ENCODE measurements around the gene CHST11. TPM values are rescaled to one million over a fixed set of nuclear protein-coding genes. Genes with fewer than 3 reads are reported as not detected.

CHST11 gene
- total and polyA plus RNA-seq, 10 of the 15 experiments (the other 5 are each of a cell fraction or from before 2014, with no cell fraction given), result 1.9 to 38.1 (median 17.2) TPM

DNA sequence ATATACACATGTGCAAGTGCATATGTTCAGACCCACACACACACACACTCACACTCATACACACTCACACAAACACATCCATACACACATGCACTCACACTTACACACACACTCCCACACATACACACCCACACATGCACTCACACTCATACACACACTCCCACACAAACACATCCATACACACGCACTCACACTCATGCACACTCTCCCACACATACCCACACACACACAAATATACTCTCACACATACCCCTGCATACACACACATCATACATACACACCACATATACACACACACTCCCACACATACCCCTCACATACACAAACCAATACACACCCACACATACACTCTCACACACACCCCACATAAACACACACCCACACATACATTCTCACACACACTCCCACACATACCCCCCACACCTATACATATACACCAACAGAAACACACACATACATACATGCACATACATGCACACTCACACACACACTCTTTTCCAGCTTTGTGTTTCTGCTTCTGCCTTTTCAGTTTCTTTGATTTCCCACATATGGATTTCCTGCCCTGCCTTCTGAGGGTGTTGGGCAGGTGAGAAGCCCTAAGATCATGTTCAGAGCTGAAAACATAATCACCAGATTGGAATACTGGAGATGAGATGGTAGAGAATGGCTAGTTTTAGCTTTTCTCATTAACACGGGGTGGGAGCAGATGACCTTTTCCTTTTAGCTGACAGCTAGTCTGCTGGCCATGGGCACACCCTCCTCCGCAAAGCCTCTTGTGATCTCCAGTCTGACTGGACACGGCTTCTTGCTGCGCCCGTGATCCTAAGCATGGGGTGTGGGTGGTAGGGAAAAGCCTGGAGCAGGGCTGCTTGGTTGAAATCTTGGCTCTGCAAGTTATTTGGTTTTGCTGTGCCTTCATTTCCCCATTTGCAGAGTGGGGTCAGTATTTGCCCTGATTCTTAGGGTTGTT is 214.0 kb downstream of the CHST11 start (continued):
- peak; percentile 46 for TF ChIP-seq PBX3 (IDR thresholded peaks at IDR 0.05; ENCODE audit: insufficient replicate concordance, low read depth, low read length)
- TF ChIP-seq KDM1A (IDR thresholded peaks at IDR 0.05; ENCODE audit: borderline replicate concordance), result no peak
- no peak for TF ChIP-seq EED (IDR thresholded peaks at IDR 0.05; ENCODE audit: low read depth)

GRCh38 chr12:104671409-104672095 is 214.8 kb downstream of the CHST11 start:
- Histone ChIP-seq H3K36me3 (ENCODE audit: control insufficient read depth in 2 of 2, insufficient read depth in 2 of 2, low read length in 1 of 2) (peaks cover 0 to 1% of the 10 kb centered on the region in 2 experiments; a peak in 1 of 4 replicates), H3K79me2 (ENCODE audit: control insufficient read depth, insufficient read depth, low read length) (peaks cover 32% of the 10 kb centered on the region), H3K27ac (ENCODE audit: control insufficient read depth, insufficient read depth) (peak overlapping the region; percentile 99), H3K9ac (ENCODE audit: control insufficient read depth, insufficient read depth, low read length) (peak overlapping the region; percentile 59), H2AFZ (ENCODE audit: control insufficient read depth, low read depth, low read length) (peak overlapping the region; percentile 54), H3K9me3 (replicated peaks; ENCODE audit: control insufficient read depth, insufficient read depth, low read length) (no peaks in the 10 kb centered on the region; the same call in 2 of the 3 replicates), H4K20me1 (ENCODE audit: control insufficient read depth, insufficient read depth) (no peaks in the 10 kb centered on the region), H3K27me3 (replicated peaks in 1 of 2; ENCODE audit: control insufficient read depth in 2 of 2, insufficient read depth in 2 of 2, low read length in 1 of 2) (no peaks in the 10 kb centered on the region), H3K4me1 (ENCODE audit: control insufficient read depth, insufficient read depth, low read length) (peaks cover 55% of the 10 kb centered on the region), H3K4me3 (peak overlapping the region; percentile 49), H3K4me2 (ENCODE audit: control insufficient read depth, insufficient read depth) (peak overlapping the region; percentile 98)
- CTCF ChIA-PET, result interaction anchor here (0.8 to 3.4 kb wide), 14 partner anchors 8 to 381 kb away, joined by 3 to 23 read pairs (median 4); no protein-coding TSS in a partner anchor
- peak; percentile 92 for FAIRE-seq
- SMC1A ChIA-PET (ENCODE audit: uncharacterized antibody, unreplicated experiment), result interaction anchor here (0.6 to 6.0 kb wide), 31 partner anchors 8 to 289 kb away, joined by 3 to 49 read pairs (median 4); no protein-coding TSS in a partner anchor
- WGBS (ENCODE audit: insufficient coverage, insufficient replicate concordance, low lambda C conversion rate, missing lambda C conversion rate), result 1% methylated on average over 12 of the region's 12 CpGs
- RAD21 ChIA-PET (ENCODE audit: unreplicated experiment), result interaction anchor here (0.6 to 6.1 kb wide), 22 partner anchors 9 to 290 kb away, joined by 3 to 42 read pairs (median 6); partner anchors contain the start of gene CHST11
- ATAC-seq, result peak; percentile 86
- intact Hi-C loops (cut with micrococcal nuclease; ENCODE audit: unreplicated experiment) (loop anchor here (2.0 to 5.0 kb wide), 3 partner anchors 29 to 214 kb away; partner anchors contain the start of gene CHST11), in situ Hi-C loops (cut with MboI) (no loop called here)
- peak; percentile 88 for DNase-seq (ENCODE audit: low read depth, low spot score)
- POLR2A ChIA-PET, result interaction anchor here (0.7 to 3.1 kb wide), 7 partner anchors 16 to 214 kb away, joined by 3 to 10 read pairs (median 3); partner anchors contain the start of gene CHST11
- no TSS peak for BruUV-seq (replicated peaks)
- TF ChIP-seq TCF3 (IDR thresholded peaks at IDR 0.05; ENCODE audit: borderline replicate concordance, insufficient read depth, low read depth, low read length) (peak; percentile 66; the same call in 1 of the 2 replicates), SIX5 (IDR thresholded peaks at IDR 0.05; ENCODE audit: low read depth, low read length, severe bottlenecking) (no peak), EZH2 (IDR thresholded peaks at IDR 0.05; ENCODE audit: borderline replicate concordance, control insufficient read depth, low read depth, low read length) (no peak), ZNF622 (IDR thresholded peaks at IDR 0.05) (no peak), TCF7 (IDR thresholded peaks at IDR 0.05; ENCODE audit: borderline replicate concordance) (no peak; the same call in none of the 2 replicates), E2F4 (IDR thresholded peaks at IDR 0.05; ENCODE audit: low read depth, low read length) (no peak), E4F1 (IDR thresholded peaks at IDR 0.05; ENCODE audit: borderline replicate concordance, partially characterized antibody) (no peak), YY1 (IDR thresholded peaks at IDR 0.05; ENCODE audit: low read depth, low read length) (peak; percentile 70; the same call in 1 of the 2 replicates), JUNB (IDR thresholded peaks at IDR 0.05) (peak; percentile 84), CREB1 (IDR thresholded peaks at IDR 0.05; ENCODE audit: low read depth) (peak; percentile 68), JUND (IDR thresholded peaks at IDR 0.05; ENCODE audit: low read depth, low read length) (0 out of 2 replicates have a peak, but pooled peaks have one; percentile 4)
